HFFc6 (cell line): ENCODE measurements around the gene PIK3R5. TPM values are rescaled to one million over a fixed set of nuclear protein-coding genes. Genes with fewer than 3 reads are reported as not detected.
A peak's percentile ranks its signal among the peaks of the same experiment; 100 is the strongest.

ENCODE experiments used
- DNase-seq: peaks from one replicate; pipeline ENCODE4 v3.0.0-alpha.2; 2018
- H3K27ac Mint-ChIP-seq: 2 replicates; pipeline ENCODE4 v1.8.0; 2020; ENCODE audit warnings: mild to moderate bottlenecking, mixed read lengths
- H3K27me3 Mint-ChIP-seq: 2 replicates; pipeline ENCODE4 v1.8.0; 2021; ENCODE audit warnings: mild to moderate bottlenecking, moderate library complexity, mixed read lengths; ENCODE audit not compliant: insufficient read depth
- H3K36me3 Mint-ChIP-seq: 2 replicates; pipeline ENCODE4 v1.8.0; 2021; ENCODE audit warnings: low read depth, mixed read lengths
- H3K4me1 Mint-ChIP-seq: 2 replicates; pipeline ENCODE4 v1.8.0; 2020; ENCODE audit warnings: low read depth, mixed read lengths
- H3K4me3 Mint-ChIP-seq: 2 replicates; pipeline ENCODE4 v1.8.0; 2020; ENCODE audit warnings: mild to moderate bottlenecking, moderate library complexity, mixed read lengths
- H3K9me3 Mint-ChIP-seq: 2 replicates; pipeline ENCODE4 v1.8.0; 2020; ENCODE audit warnings: mild to moderate bottlenecking, mixed read lengths
- CTCF ChIP-seq: fragments of 200-600 bp; sonication (generic); IDR thresholded peaks from 2 replicates; pipeline ENCODE4 v1.5.0; 2021; ENCODE audit warnings: antibody characterized with exemption, mild to moderate bottlenecking
- total RNA-seq, 6 experiments: library from RNA; stranded (reverse); fragmentation: NEBNext Ultra II Directional; extraction: Animal tissue kit (Norgen Biotek cat#: 25700); gene quantifications; 2 replicates in 1 of 6; 3 replicates in 5 of 6; pipeline ENCODE4 v1.2.3, GENCODE V29; 2021

Gene PIK3R5
- total RNA-seq, 6 experiments from 2014 or later: not detected

GRCh38 chr17:8892338-8892690 lies 73.2 kb downstream of the PIK3R5 start:
- no peaks in the 10 kb centered on the region for H3K9me3 Mint-ChIP-seq
- no peak for DNase-seq
- no peaks in the 10 kb centered on the region for H3K36me3 Mint-ChIP-seq
- H3K27ac Mint-ChIP-seq: no peak overlapping the region
- H3K4me3 Mint-ChIP-seq: no peak overlapping the region
- TF ChIP-seq CTCF: no peak
- H3K4me1 Mint-ChIP-seq: 0 out of 2 replicates have a peak, but pooled peaks cover 6% of the 10 kb centered on the region
- peaks cover 3% of the 10 kb centered on the region for H3K27me3 Mint-ChIP-seq

GRCh38 chr17:8890671-8891070 lies 74.8 kb downstream of the PIK3R5 start:
- peaks cover 4% of the 10 kb centered on the region for H3K27me3 Mint-ChIP-seq
- no peak for TF ChIP-seq CTCF
- H3K36me3 Mint-ChIP-seq: no peaks in the 10 kb centered on the region
- 0 out of 2 replicates have a peak, but pooled peaks cover 6% of the 10 kb centered on the region for H3K4me1 Mint-ChIP-seq
- no peak overlapping the region for H3K27ac Mint-ChIP-seq
- peaks cover 6% of the 10 kb centered on the region for H3K9me3 Mint-ChIP-seq
- no peak for DNase-seq
- H3K4me3 Mint-ChIP-seq: no peak overlapping the region

GRCh38 chr17:8889458-8890210 lies 75.9 kb downstream of the PIK3R5 start:
- H3K36me3 Mint-ChIP-seq: no peaks in the 10 kb centered on the region
- H3K9me3 Mint-ChIP-seq: peaks cover 6% of the 10 kb centered on the region
- no peak for DNase-seq
- peaks cover 4% of the 10 kb centered on the region for H3K27me3 Mint-ChIP-seq
- no peak overlapping the region for H3K27ac Mint-ChIP-seq
- 0 out of 2 replicates have a peak, but pooled peaks cover 3% of the 10 kb centered on the region for H3K4me1 Mint-ChIP-seq
- no peak for TF ChIP-seq CTCF
- H3K4me3 Mint-ChIP-seq: no peak overlapping the region

- Mint-ChIP-seq H3K27me3 (peaks cover 3% of the 10 kb centered on the region), H3K27ac (no peak overlapping the region), H3K36me3 (no peaks in the 10 kb centered on the region), H3K4me3 (no peak overlapping the region), H3K4me1 (no peaks in the 10 kb centered on the region), H3K9me3 (peaks cover 9% of the 10 kb centered on the region)
- TF ChIP-seq CTCF: no peak
- no peak for DNase-seq
Observed at GRCh38 chr17:8888704-8889302, 76.7 kb downstream of the PIK3R5 start.

GRCh38 chr17:8887834-8888703 lies 77.4 kb downstream of the PIK3R5 start:
- peak; percentile 30; the same call in 1 of the 2 replicates for TF ChIP-seq CTCF
- H3K4me3 Mint-ChIP-seq: no peak overlapping the region
- peaks cover 2% of the 10 kb centered on the region for H3K27me3 Mint-ChIP-seq
- no peaks in the 10 kb centered on the region for H3K4me1 Mint-ChIP-seq
- DNase-seq: peak; percentile 1
- no peaks in the 10 kb centered on the region for H3K36me3 Mint-ChIP-seq
- peaks cover 14% of the 10 kb centered on the region for H3K9me3 Mint-ChIP-seq
- H3K27ac Mint-ChIP-seq: no peak overlapping the region
